HG03139 (cell line): ENCODE data around the gene SLC6A13.
"Not testable (repeated sequence)": the region's sequence is repeated elsewhere in the genome, so short reads cannot be mapped to it uniquely, and the experiment has no call there.

ENCODE experiments used
- ATAC-seq: cut with Tn5 transposase; IDR thresholded peaks from one replicate; pipeline ENCODE4 v1.9.1; 2021; ENCODE audit not compliant: unreplicated experiment

SLC6A13 gene

DNA sequence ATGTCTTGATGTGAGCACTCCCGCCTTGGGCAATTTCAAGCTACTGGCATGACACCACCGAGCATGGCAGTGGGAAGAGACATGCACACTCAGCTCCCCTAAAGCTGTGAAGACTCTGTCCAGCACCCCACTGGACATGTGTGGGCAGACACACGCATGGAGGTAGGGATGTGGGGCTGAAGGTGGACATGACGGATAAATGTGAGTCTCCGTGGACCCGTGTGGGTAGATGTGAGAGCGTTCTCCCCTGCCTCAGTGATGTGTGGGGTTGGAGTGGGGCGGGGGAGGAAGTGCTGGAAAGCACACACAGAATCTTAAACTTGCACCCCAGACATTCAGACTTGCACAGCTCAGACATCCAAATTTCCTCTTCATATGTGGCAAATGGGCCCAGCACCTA lies 61.3 kb downstream of the SLC6A13 start:
- ATAC-seq = no peak

DNA sequence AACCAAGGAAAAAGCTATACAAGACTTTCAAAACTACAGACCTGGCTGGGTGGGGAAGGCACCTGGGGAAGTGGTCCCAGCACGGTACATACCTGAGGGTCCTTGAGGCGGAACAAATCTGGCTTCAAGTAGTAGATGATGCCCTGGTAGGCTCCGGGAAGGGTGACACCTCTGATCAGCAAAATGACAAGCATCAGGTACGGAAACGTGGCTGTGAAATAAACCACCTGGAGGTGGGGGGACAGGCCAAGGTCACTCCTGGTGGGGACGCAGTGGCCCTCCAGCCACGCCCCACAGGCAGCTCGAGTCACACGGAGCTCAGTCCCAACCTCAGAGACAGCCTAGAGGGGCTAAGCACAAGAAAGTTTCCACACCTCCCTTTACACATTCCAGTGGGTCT lies 63.9 kb downstream of the SLC6A13 start:
- no peak for ATAC-seq

DNA sequence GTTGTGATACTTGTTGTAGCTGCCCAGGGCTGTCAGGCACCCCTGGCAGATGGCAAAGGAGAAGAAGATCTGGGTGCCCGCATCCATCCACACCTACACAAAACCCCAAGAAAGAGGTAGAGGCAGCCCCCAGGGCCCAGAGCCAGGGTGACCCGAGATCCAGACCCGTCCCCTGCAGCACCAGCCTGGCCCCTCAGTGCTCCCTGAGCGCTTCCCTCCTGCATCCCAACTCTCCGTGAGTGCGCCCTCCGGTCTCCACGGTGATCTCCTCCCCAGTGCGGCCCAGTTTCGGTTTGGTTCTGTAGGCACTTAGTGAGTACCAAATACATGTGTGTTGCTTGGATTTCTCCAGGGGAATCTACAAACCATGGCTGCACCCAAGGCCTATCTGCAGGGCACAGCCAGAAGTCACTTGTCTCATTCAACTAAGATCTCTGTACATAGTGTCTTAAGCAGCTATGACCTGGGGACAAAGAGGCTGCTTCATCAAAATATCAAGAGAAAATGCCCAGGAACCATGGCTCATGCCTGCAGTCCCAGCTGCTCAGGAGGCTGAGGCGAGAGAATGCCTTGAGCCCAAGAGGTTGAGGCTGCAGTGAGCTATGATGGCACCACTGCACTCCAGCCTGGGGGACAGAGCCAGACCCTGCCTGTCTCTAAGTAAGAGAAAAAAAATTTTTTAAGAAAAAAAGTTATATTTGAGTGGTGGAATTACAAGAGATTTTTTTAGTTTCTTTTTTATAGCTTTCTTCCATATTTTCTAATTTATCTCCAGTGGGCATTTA lies 64.5 kb downstream of the SLC6A13 start:
- ATAC-seq = no peak

DNA sequence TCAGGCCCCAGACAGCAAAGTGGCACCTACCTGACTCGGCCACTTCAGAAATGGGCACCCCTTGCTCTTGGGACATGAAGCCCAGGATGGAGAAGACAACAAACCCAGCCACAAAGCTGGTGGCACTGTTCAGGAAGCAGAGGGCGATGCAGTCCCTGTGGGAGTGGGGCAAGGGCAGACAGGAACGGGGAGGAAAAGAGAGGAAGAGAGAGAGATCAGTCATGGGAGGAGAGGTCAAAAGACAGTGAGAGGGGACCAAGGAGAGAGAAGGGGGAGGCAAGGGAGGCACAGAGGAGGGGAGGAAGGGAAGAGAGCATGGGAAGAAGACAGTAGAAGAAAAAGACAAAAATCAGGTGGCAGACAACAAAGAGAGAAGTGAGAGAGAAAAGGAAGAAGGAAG lies 65.3 kb downstream of the SLC6A13 start:
- no peak for ATAC-seq

DNA sequence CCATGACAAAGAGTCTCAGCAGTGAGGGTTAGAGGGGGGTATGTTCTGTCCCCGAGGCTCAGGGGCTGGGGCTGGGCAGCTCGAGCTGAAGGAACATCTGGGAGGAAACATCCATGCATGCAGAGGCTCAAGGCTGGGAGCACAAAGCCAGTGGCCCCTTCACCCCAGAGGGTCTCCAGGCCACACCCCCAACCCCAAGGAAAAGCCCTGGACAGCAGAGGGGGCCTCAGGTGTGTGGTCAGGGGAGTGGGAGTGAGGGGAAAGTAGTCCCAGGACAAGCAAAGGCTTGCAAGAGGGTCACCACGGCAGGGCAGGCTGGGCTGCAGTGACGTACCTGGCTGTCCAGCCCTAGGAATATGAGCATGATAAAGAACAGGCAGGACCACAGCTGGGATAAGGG lies 66.2 kb downstream of the SLC6A13 start:
- no peak for ATAC-seq

DNA sequence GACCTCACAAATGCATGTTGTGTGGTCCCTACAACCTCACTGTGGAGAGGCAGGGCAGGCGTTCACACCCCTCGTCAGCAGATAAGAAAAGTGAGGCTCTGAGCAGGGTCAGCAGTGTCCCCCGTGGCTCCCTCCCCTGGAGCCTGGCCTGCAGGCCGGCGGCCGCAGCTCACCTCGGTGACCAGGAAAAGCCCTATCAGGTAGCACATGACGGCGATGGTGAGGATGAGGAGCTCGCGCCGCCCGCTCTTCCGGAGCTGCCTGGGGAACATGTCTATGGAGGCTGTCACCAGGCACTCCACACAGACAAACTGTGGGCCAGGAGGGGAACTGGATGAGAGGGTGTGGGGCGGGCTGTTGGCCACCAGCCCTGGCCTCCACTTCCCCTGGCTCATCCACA lies 66.7 kb downstream of the SLC6A13 start:
- ATAC-seq = no peak

DNA sequence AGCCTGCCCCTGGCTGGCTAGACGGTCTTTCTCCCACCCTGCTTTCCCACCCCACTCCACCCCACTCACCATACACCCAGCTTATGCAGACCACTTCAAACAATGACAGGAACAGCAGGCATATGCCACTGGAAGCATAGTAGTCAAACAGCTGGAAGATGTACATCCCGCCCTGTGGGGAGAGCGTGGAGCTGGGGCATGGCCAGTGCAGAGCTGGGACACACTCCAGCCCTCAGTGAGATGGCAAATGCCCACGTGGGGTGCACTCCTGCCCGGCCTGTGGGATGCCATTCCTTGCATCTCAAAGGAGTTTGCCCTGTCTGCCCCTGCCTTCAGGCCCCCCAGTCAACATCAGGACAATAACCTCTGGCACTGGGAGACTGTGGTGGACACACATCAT lies 67.5 kb downstream of the SLC6A13 start:
- ATAC-seq = no peak

DNA sequence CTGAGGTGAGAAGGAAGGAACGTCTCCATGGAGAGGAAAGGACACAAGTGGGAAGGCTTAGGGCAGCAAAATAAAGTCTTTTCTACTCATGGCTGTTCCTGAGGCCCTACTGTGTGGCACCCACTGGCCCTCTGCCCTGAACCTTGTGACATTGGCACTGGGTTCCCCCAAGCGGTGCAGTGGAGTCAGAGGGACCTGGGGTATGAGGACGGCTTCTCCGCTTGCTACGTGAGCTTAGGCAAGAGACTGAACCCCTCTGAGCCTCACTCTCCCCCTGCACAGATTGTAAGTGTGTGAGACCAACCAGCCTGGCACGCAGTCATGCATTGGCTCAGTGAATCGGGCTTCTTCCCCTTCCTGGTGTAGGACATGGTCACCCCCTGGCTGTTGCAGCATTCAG lies 68.4 kb downstream of the SLC6A13 start:
- ATAC-seq = no peak

DNA sequence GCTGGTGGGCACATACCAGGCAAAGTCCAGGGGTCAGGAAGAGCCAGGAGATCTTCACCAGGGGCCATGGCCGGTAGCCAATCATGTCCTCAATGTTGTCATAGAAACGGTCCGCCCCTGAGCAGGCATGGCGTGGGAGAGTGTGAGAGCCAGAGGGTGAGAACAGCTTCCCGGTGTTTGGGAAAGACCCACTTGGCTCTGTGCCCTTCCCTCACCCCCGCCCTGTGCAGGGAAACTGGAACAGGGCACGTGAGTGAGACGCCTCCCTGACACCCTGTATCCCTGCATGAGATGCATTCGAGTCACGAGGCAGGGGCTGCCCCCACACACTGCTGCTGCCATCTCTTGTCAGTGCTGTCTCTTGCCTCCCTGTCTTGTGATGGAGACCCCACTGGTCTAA lies 69.4 kb downstream of the SLC6A13 start:
- ATAC-seq = no peak

DNA sequence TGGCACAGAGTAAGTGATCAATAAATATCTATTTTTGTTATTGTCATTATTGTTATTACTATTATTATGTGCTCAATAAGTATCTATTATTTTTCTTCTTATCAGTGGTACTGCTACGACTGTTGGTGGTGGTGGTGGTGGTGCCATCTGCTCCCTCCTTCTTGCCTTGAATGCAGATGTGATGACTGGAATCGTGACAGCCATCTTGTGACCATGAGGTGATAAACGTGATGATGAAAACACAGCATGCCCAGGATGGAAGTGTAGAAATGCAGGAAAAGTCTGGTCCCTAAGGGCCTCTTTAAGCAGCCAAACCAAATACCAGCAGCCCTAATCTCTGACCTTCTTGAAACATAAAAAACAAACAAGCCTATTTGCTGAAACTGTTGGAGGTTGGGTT lies 71.1 kb downstream of the SLC6A13 start:
- no peak for ATAC-seq

DNA sequence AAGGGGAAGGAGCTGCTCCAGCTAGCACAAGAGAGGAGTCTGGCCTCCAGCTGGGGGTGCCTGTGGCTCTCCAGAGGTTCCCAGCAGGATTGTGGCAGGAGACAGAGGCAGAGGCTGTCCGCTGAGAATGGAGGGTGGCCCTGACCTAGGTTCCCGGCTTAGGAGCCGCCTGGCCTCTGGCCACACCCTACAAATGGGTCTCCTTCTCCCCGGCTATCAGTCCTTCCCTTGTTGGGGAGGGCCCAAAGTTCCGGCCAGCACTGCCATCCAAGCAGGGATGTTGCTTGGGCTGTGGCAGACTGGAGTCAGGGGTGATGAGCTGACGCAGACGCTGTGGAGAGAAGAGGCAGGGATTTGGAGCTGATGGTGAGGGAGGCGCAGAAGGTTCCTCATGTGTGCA lies 71.8 kb downstream of the SLC6A13 start:
- ATAC-seq = no peak

DNA sequence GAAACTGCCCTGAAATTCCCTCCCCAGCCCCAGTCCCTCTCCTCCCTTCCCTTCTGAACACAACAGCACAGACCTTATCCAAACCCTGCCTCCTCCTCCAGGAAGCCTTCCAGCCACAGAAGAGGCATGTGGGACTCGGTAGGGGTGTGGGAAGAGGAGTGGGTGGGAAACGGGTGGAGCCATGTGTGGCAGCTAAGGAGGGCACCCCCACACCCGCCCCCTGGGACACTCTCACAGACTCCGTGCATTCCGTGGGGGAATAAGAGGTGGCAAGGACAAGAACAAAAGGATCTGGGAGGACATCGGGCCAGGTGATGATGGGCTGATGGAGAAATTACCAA lies 73.0 kb downstream of the SLC6A13 start:
- ATAC-seq = no peak

DNA sequence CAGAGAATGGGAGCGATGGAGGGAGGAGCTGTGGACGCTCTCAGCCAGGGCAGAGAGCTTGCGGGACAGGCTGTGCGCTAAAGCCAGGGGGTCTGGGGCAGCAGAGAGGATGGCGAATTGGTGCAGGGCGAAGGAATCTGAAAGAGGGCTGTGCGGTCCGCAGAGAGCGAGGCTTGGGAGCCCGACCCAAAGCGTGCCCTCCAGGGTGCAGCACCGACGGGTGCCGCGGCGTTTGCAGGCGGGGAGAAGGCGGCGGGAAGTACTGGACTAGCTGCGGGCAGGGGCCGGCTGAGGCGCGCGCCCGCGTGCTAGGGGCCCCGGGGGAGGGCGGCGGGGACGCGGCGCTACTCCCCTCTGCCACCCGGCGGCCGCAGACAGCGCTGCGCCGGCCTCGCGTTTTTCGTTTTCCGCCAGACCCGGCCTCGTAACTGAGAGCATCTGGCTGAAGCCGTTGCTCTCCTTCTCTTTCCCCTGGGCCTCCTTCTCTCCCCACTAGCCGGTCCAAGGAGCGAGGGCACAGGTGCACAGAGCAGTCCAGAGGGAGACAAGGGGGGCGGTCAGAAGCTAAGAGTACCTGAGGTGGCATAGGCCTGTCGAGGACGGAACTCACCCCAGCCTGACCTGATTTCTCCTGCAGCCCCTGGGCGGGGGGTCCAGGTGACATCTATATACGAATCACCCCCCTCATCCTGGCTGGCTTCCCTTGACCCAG lies 73.6 kb downstream of the SLC6A13 start:
- no peak for ATAC-seq

DNA sequence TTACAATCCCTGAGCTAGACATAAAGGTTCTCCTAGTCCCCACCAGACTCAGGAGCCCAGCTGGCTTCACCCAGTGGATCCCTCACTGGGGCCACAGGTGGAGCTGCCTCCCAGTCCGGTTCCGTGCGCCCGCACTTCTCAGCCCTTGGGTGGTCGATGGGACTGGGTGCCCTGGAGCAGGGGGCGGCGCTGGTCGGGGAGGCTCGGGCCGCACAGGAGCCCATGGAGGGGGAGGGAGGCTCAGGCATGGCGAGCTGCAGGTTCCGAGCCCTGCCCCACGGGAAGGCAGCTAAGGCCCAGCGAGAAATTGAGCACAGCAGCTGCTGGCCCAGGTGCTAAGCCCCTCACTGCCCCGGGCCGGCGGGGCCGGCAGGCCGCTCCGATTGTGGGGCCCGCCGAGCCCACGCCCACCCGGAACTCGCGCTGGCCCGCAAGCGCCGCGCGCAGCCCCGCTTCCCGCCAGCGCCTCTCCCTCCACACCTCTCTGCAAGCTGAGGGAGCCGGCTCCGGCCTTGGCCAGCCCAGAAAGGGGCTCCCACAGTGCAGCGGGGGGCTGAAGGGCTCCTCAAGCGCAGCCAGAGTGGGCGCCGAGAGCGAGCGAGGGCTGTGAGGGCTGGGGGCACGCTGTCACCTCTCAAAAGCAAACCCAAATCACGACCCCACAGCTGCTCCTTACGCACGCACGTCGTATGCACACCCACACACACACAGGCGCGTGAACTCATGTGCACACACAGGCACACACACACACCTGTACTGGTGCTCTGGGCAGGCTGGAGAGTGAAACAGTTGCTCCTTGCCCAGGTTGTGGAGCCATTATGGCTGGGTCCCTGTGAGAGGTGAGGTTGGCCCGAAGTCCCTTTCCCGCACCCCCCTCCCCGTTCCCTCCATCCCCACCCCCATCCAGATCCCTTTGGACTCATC lies 74.4 kb downstream of the SLC6A13 start:
- ATAC-seq = not testable (repeated sequence)

DNA sequence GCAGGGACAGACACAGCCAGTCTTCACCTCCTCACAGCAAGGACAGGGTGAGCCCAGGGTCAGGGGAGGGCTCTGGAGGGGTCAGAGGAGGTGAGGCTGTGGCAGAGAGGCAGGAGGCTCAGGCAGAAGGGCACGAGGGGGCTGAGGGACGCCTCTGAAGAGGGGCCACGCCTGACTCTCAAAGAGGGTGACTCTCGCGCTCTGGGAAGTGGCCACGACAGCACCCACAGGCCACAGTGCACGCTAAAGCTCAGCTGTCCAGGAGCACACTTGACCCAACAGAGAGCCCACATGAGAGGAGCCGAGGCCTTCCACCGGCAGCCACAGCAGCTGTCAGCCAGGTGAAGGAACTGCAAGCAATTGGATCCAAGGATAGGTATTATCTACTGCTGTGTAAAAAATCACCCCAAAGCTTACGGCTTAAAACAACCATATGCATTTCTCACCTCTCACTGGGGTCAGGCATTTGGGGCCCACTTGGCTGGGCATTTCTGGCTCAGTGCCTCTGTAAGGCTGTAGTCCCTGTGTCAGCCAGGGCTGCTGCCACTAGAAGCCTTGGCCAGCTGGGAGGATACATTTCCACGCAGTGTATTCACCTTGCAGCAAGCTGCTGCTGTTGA lies 76.5 kb downstream of the SLC6A13 start:
- ATAC-seq = no peak

DNA sequence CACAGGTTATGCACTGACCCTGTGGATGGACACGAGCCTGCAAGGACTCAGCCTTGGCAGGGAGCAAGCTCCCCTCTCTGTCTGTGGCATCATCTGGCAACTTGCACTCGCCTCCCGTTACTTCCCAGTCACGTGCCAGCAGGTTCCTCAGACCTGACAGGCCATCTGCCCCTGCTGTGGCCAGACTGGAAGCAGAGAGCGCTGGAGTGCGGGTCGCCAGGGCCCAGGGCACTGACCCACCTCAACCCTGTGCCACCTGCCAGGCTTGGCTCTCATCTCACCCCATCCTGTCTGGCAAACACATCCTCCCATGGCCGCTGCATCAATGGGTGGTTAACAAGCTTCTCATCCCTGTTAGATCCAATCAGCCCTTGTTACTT lies 77.1 kb downstream of the SLC6A13 start:
- no peak for ATAC-seq

DNA sequence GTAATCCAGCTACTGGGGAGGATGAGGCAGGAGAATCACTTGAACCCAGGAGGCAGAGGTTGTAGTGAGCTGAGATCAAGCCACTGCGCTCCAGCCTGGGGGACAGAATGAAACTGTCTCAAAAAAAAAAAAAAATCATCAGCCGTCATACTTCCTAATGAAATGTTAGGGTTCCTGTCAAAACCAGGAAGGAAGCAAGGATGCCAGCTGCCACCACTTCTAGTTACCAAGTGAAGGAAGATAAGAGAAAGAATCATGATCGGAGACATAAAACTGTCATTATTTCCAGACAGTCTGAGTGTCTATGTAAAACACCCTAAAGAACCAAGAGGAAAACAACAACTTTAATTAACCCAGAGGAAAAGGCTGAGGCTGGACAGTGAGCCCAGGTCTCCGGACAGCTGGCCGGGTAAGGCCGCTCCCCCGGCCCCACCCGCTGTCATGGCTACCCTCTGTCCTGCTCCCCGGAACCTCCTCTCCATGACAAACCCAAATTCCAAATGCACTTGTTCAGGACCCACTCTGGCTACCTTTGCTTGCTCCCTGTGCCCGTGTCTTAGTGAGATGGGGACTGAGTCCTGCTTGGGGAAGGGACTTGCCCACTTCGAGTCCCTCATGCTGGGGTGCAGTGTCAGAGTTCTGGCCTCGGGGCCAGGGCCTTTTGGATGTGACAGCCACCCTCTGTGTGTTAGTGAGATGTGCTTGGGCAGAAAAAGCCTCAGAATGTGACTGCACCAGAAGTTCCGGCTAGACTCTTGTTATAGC lies 77.6 kb downstream of the SLC6A13 start:
- no peak for ATAC-seq

DNA sequence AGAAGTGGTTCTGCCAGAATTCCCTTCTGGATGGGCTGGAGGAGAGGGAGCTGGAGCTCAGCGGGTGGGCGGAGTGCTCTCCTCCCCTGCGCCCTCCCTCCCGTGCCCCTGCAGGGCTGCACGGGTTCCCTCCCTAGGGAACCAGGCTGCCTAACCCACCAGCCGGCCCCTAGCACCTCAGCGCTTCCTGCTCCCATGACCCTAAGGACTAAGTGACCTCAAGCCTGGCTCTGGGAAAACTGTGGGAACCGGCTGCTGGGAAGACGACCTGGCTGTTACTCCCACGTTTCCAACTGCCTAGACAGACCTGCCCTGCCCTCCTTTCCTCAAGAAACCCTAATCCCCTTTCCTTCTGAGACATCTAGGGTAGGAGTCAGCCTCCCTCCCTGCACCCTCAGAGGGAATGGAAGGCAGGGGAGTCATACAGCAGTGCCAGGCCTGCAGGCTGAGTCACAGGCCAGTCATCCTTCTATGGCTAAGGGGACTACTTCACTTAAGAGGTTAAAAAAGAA lies 80.2 kb downstream of the SLC6A13 start:
- ATAC-seq = no peak

DNA sequence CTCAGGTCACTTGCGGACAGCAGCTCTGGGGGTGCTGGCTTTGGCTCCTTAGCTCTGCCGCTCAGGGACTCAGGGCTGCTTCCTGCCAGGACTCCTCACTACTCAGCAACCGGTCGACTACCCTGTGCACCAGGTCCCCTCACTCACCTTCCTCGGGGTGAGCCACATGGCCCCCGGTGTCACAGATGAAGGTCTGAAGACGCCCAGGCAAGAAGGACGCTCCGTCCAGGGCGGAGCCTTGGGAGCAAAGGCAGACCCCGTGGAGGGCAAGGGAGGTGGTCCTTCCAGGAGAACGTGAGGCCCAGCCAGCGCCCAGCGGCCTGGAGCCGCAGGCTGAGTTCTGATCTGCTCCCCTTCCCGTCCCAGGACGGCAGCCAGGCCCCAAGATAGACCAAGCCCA lies 80.7 kb downstream of the SLC6A13 start:
- no peak for ATAC-seq

DNA sequence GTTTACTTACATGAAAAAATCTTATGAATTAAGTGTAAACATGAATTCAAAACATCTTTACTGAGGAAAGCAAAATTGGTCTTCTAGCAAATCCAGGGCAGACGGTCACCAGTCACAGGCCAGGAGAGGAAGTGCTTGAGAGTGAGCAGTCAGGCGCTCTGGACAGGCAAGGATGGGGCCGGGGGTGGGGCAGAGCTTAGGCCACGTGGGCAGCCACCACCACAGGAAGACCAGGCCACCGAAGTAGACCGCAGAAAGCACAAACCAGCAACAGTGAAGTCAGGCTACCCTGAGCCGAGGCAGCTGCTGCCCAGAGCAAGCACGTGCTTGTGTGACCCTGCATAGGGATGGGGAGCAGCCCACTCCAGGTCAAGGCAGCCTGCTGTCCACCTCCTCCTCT lies 82.2 kb downstream of the SLC6A13 start:
- ATAC-seq = no peak
